Ishikawa (cell line): ENCODE results near the gene SMAP1.

Source experiments
- CEBPB ChIP-seq: IDR thresholded peaks from 2 replicates; pipeline ENCODE4 v1.6.1; 2012
- EGR1 ChIP-seq: IDR thresholded peaks from 2 replicates; pipeline ENCODE4 v1.6.1; 2012
- EP300 ChIP-seq: IDR thresholded peaks from 2 replicates; pipeline ENCODE4 v1.6.1; 2012; ENCODE audit warnings: borderline replicate concordance
- REST ChIP-seq: IDR thresholded peaks from 2 replicates; pipeline ENCODE4 v1.6.1; 2012; ENCODE audit warnings: low read depth, mild to moderate bottlenecking
- TAF1 ChIP-seq: IDR thresholded peaks from 2 replicates; pipeline ENCODE4 v1.6.1; 2012; ENCODE audit warnings: low read depth, mild to moderate bottlenecking
- TEAD4 ChIP-seq: IDR thresholded peaks from 2 replicates; pipeline ENCODE4 v1.6.1; 2012
- YY1 ChIP-seq: IDR thresholded peaks from 2 replicates; pipeline ENCODE4 v1.6.1; 2012; ENCODE audit warnings: low read depth
- ZBTB7A ChIP-seq: IDR thresholded peaks from 2 replicates; pipeline ENCODE4 v1.6.1; 2012; ENCODE audit warnings: low read depth

- TF ChIP-seq EP300 = no peak
- TF ChIP-seq REST = no peak
- TF ChIP-seq ZBTB7A = no peak
- TF ChIP-seq EGR1 = no peak
- no peak for TF ChIP-seq TEAD4
- no peak for TF ChIP-seq YY1
- TF ChIP-seq CEBPB = no peak
- no peak for TF ChIP-seq TAF1
These were observed 236.2 kb downstream of the SMAP1 start for GRCh38 chr6:70903665-70904452.
